Renal pelvis (tissue), 4 donors: ENCODE data around the gene SH3RF3. TPM values are rescaled to one million over a fixed set of nuclear protein-coding genes. Genes with fewer than 3 reads are reported as not detected.

Experiments
- DNase-seq: peaks from one replicate; pipeline ENCODE4 v3.0.0-alpha.2; 2013
- polyA plus RNA-seq, 3 donors: library from polyadenylated mRNA; unstranded; fragments of 120-200 nt; gene quantifications; one replicate each; pipeline ENCODE4 v1.2.1, GENCODE V29; 2013; ENCODE audit not compliant: insufficient read length in 3 of 3

The SH3RF3 gene
- polyA plus RNA-seq, 3 donors: 3.8 to 5.6 (median 5.6) TPM

- DNase-seq: peak; percentile 73
Measured at GRCh38 chr2:109260886-109261700, 132.1 kb downstream of the SH3RF3 start.

DNA sequence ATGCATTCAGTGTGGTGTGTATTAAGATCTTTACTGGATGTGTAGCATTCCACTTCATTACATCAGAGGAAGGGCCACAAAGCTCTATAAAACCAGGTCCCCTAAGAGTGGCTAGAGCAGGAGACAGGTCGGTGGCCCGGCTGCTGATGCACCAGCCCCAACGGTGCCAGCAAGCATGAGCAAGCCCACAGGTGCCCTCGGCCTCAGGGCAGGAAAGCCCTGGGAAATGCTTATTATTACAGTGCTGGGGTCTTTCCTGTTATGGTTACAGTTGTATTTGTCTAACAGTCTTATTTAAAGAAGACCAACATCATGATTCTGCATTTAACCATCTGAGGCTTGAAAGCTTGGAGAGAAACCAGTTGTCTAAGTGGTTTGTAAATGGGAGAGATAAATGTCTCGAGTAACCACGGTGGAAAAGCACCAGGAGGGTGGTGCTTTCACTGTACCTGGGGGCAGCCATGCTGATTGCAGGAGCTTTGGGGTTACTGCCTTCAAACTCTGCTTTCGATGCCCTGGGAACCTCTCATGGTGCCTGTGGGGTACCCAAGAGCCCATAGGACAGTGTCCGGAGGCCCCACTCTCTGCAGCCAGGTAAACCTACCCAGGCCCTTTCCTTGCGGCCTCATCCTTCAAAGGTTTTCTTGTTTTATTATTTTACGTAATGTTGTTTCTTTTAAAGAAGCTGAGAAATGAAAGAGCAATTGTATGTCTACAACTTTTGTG, 133.1 kb downstream of the SH3RF3 start:
- no peak for DNase-seq

DNA sequence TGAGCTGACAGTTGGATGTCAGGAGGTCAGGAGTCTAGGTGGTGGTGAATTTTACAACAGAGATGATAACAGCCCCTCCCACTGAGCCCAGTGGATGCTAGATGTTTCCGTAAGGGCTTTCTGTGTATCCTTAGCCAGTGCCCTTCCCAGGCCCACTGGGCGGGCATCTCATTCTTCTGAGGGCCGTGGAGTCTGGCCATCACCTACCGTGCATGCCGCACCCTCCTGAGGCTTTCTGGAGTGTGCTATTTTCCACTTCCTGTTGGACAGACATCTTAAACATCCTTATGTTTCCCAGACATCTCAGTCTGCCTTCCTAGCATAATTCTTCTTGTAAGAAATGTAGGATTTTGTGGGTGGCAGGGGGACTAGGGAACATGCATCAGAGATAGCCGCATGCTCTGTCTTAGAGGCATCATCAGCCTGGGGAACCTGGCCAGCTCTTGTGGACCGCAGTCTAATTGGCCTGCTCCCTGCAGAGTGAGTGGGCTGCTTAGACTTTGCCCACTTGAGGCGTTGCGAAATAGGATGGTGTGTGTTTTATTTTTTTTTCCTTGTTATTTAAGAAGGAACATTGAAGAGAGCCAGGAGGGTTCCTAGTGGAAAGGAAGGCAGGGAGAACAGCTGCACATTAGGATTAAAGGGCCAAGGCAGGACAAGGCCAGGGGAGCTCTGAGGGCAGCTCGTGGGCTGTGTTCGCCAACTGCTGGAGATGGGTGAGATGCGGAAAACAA, 135.8 kb downstream of the SH3RF3 start:
- DNase-seq: no peak

GRCh38 chr2:109265369-109265768, 136.4 kb downstream of the SH3RF3 start:
- DNase-seq: no peak

- DNase-seq: no peak
Measured at GRCh38 chr2:109265953-109266352, 136.9 kb downstream of the SH3RF3 start.

DNA sequence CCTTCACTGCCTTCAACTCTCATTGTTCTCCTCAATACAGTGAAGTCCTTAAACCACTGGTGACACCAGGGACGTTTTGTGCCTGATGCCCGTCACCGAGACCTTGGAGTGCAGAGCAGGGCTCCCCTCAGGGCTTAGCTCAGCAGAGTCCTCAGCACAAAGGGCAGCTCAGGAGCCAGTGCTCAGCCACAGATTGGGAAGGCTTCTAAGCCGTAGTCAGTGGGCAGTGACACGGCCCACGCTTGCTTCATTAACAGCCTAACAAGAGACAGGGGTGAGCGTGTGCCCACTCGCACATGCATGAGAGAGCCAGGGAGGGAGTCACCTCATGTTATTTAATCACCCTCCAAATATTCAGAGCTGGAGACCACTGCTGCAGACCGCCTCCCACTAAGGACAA, 137.5 kb downstream of the SH3RF3 start:
- no peak for DNase-seq

DNA sequence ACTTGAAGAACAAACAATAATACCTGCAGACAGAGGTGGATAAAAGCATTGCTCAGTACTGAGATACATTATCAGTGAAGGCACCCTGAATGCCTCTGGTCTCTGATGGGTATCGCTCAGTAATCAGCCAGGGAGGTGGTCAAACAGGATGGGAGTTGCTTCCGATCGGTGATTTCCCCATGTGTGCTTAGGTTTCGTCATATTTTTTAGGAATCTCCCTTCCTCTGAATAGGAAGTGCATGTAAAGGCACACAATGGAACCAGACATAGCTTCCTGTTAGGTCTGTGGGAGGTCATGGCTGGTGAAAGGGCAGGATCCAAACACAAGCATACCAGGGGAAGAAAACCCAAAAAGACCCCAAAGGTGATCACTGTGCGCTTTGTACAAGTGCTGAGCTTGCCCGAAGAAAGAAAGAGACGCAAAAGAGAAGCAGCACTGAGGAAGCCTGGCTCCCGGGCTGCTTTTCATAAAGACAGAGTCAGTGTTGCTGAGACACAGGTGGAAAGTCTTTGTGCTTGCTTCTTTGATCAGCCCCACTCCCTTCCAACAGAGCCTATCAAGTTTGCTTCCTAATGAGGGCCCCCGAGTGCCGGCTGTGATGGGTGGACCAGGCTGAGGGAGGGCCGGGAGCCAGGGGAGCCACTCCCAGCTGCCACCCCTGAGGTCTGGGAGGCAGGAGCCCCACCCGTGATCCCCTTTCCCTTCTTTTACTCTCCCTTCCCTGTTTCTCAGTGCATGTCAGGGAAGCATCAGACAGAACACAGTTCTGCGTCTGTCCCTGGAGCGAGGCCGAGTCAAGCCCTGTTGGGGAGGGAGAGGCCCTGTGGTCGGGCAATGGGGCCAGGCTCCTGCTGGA, 138.2 kb downstream of the SH3RF3 start:
- no peak for DNase-seq

DNA sequence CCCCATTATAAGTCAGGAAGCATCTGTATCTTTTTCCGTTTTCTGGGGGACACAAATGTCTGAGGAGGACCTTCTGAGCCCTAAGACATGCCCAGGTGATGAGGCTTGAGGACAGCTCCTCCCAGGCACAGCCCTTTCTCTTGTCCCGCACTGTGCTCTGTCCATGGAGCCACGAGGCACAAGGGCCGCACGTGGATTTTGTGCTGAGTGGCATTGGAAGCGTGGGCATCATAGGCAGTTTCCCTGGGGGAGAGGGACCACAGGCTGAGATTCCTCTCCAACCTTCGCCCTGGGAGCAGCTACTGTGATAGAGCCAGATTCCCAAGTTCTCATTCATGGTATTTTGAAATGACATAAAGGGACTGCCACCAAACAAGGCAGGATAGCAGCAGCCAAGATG, 139.9 kb downstream of the SH3RF3 start:
- no peak for DNase-seq

- no peak for DNase-seq
Measured at GRCh38 chr2:109269706-109270504, 140.9 kb downstream of the SH3RF3 start.

- DNase-seq: no peak
Measured at GRCh38 chr2:109270505-109271312, 141.7 kb downstream of the SH3RF3 start.

- no peak for DNase-seq
Measured at GRCh38 chr2:109271920-109272319, 142.9 kb downstream of the SH3RF3 start.

- no peak for DNase-seq
Measured at GRCh38 chr2:109272461-109272860, 143.5 kb downstream of the SH3RF3 start.

DNA sequence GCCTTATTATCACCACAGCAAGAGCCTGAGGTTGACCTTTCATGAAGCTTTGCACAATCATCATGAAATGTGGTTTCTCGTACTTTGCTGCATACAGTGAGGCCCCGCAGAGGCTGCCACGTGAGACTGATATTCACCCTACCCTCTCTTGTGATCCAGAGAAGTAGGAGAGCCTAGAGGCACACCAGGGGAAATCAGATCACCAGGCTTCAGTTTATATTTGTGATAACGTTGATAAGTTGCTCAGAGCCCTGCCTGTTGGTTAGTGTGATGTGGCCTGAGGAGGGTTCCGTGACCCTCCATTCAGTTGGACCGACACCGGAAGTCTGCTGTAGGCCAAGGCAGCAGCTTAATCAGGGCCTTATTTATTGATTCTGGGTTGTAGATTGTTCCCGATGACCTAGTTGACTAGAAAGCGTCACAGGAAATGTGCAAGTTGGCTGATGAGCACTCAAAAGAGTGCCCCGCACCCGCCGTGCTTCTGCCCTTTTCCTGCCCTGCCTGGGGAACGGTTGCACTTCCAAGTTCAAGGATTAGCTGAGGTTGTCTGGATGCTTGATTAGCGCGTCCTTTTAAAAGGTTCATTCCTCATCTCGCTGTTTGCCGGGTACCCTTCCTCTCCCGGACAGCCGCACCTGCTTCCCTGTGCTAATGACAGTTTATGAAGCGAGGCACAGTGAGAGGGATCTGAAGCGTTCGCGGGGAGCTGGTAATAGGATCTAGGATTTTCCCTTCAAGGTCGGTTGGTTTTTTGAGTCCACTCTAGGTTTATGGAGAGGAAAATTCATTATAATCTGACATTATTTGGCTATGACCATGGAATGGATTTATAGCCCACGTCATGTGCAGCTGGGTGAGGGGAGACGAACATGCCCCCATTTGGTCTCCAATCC, 146.4 kb downstream of the SH3RF3 start:
- DNase-seq: peak; percentile 80

GRCh38 chr2:109277406-109277805, 148.4 kb downstream of the SH3RF3 start:
- no peak for DNase-seq

DNA sequence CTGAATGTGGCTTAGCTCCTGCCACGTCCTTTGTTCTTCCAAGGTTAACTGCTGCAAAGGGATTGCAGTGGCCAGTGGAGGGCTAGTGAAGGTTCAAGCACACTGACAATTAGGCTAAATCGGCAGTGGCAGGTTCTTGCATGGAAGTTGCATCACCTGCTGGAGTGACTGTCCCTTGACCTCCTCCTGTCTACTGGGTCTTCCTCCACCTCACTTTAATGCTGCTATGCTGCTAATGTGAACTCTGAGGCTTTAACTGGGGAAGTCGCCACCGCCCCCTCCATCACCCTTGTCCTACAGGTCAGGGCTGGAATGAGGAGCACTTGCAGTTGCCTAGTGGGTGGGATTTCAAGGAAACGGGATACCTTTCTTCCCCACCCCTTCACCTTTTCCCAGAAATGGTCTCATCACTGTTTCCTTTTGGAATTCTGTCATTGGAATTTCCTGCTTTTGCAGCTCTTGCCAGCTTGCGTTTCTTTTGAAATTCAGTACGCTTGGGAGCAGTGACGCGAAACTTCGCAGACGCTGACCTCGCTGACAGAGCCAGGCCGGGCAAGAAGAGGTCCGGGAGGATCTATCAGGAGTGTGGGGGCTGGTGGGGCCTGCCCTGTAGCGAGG, 150.3 kb downstream of the SH3RF3 start:
- peak; percentile 53 for DNase-seq

DNA sequence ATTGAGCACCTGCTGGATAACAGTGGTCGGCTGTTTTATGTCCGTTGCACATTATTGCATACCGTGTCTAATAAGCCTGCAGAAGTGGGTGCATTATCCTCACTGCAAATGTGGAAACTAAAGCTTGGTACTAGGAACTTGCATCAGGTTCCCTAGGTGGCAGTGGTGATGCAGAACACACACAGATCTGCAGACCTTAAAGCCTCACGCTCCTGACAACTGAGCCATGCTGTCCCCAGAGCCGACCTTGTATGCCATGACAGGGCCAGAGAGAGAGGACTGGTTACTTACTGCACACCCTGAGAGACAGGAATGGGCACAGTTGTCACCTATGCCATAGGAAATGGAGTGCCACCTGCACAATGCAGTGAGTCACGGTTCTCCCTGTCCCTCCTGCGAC, 151.8 kb downstream of the SH3RF3 start:
- no peak for DNase-seq

DNA sequence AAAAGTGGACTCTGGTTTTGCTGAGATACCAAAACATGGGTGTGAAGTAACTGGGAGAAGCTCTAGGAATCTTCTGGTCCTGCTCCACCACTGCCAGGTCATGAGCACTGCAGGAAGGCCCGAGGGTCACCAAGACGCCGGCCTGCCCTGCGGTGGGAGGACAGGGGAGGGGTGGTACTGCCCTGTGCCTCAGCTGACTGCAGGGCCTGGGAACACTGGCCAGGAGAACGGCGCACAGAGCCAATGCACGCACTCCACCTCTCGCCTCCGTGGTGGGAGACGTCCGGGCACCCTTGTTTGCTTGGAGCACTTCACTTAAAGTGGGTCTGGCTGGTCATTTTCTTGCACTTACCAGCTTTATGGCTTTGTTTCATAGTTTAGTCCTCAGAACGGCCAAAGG, 153.4 kb downstream of the SH3RF3 start:
- DNase-seq: no peak

DNA sequence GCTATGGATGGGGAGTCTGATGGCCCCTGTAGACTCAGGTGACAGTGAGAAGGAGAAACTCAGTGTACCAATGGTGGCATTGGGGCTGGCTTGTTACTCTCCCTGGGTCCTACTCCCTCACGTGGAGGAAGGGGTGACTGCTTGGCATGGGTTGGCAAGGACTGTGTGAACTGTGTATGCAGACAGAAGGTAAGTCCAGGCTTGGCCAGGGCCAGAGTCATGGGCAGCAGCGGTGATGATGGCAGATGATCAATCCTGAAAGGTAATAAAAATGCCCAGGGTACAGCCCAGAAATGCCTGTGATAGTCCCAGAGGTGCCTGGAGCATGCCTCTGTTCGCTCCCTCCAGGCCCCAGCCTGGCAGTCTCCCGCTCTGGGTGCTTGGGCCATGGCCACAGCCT, 153.9 kb downstream of the SH3RF3 start:
- DNase-seq: no peak
